ENCODE data around the gene PEAK3.
"Not testable (repeated sequence)": the region's sequence is repeated elsewhere in the genome, so short reads cannot be mapped to it uniquely, and the experiment has no call there.

The PEAK3 gene

DNA sequence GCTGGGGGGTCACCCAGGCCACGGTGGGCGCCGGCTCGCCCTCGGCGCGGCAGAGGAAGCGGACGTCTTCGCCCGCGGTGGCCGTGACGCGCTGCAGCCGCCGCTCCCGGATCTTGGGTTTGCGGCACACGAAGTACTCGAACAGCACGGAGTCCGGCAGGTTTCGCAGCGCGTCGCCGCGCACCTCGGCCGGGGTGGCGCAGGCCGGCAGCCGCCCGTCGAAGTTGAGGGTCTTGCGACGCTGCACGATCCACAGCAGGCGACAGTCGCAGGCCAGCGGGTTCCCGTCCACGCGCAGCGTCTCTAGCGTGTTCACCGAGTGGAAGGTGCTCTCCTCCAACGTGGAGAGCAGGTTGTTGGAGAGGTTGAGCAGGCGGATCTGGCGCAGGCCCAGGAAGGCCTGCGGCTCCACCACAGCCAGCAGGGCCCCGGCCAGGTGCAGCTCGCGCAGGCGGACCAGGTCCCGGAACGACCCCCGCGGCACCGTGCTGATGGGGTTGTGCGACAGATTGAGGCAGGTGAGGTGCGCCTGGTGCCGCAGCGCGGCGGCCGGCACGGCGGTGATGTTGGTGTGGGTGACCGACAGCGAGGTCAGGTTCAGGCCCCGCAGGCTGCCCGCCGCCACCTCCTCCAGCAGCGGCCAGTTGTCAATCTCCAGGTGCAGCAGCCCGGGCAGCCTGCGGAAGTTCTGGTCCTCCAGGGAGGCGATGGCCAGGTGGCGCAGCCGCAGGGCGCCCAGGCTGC, 8.6 kb upstream of the PEAK3 start:
- no peak overlapping the region for H3K4me3 ChIP-seq (ENCODE audit: low read depth, low read length)
- no peak for DNase-seq (ENCODE audit: low read depth)

DNA sequence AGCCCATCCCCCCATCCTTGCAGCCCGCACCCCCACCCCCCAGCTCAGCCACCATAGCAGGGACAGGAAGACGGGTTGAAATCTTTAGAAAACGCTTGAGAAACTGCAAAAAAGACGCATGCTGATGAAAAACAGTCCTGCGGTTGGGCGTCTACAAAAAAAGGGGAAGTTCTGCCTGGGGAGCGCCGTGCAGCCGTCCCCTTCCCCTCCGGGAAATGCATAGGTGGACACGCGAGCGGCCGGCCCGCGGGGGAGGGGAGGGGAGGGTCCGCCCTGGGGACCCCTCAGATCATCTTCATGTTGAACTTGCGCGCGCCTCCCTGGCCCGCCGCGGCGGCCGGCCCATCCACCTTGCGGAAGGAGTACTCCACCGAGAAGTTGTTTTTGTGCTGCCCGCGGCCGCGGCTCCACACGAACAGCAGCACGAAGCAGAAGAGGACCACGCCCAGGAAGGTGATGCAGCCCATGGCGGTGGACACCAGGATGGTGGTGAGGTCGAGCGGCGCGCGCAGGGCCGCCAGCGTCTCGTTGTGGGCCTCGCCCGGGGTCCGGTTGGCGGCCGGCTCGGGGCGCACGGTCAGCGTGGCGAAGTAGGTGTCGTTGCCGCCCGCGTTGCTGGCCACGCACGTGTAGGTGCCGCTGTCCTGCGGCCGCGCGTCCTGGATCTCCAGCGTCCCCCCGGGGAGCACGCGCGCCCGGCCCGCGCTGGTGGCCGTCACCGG, 7.9 kb upstream of the PEAK3 start:
- peak overlapping the region; percentile 28 for H3K4me3 ChIP-seq (ENCODE audit: low read depth, low read length)
- DNase-seq (ENCODE audit: low read depth) = no peak

DNA sequence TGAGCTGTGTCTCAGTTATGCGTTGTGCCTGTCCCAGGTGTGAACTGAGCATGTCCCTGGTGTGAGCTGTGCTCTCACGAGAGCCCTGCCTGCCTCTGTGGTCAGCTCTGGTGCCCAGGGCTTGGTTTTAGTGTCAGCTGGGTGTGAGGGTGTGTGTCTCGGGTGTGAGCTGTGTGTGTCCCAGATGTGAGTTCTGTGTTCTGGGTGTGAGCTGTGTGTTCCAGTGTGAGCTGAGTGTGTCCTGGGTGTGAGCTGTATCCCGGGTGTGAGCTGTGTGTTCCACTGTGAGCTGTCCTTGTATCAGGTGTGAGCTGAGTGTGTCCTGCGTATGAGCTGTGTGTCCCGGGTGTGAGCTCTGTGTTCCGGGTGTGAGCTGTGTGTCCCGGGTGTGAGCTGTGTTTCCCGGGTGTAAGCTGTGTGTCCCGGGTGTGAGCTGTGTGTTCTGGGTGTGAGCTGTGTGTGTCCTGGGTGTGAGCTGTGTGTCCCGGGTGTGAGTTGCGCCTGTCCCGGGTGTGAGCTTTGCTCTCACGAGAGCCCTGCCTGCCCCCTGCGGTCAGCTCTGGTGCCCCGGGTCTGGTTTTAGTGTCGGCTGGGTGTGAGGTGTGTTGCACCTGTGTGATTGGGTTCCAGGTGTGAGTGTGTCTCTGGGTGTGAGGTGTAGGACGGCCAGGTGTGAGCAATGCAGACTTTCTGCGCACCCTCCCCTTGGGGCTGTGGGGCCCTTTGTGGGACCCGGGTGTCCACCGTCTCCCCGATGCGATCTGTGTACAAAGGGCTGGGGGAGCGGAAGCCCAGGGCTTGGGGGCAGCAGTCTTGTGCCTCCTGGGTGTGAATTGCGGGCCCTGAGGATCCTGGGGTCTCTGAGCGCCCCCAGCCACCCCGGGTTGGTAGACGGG, 7.1 kb upstream of the PEAK3 start:
- DNase-seq (ENCODE audit: low read depth) = no peak
- no peak overlapping the region for H3K4me3 ChIP-seq (ENCODE audit: low read depth, low read length)

DNA sequence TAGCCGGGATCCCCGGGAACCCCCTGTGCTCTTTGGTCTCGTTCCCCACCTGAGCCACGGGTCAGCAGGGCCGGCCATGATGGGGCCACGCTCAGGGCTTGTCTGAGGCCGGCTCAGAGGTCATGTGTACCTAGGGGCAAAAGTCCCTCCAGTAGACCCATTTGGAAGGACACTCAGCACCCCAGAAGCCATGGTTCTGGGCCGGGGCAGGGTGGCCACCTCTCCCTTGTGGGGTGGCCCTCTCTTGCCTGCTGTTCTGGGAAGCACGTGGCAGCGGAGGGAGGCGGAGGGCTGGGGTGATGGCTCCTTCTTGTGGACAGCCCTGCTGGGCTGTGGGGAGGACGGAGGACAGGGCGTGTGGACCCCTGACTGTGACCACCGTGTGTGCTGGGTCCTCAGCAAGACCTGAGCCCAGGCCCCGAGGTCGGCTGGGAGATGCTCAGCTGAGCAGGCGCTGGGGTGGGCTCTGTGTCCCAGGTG, 6.4 kb upstream of the PEAK3 start:
- no peak overlapping the region for H3K4me3 ChIP-seq (ENCODE audit: low read depth, low read length)
- no peak for DNase-seq (ENCODE audit: low read depth)

DNA sequence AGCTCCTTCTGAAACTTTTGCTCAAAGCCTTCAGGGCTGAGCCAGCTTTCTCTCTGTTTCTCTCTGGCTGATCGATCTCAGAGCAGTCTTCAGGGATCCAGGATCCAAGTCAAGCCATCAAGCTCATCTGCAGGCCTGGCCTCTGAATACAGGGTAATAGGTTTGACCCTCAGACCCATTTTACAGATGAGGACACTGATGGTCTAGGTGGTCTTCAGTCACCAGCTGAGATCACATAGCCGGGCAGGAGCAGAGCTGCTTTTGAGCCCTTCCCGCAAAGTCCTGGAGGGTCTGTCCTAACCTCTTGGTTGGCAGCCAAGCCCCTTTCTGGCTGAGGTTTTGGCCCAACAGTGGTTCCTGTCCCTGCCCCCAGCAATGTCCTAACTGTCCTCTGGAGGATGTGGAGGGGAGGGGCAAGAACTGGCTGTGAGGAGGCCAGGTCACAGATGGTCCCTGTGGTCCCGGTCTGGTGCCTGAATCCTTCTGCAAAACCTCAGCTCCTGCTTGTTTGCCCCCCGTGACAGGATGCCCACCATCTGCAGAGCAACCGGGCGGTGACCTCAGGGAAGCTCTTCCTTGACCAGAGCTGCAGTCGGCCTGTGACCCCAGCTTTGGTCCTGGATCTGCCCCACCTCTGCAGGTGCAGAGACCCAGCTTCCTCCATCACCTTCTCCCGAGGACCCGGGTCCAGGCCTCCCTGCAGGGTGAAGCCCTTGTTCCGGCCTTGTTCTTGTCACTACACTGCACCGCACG, 5.8 kb upstream of the PEAK3 start:
- DNase-seq (ENCODE audit: low read depth) = no peak
- H3K4me3 ChIP-seq (ENCODE audit: low read depth, low read length) = no peak overlapping the region

DNA sequence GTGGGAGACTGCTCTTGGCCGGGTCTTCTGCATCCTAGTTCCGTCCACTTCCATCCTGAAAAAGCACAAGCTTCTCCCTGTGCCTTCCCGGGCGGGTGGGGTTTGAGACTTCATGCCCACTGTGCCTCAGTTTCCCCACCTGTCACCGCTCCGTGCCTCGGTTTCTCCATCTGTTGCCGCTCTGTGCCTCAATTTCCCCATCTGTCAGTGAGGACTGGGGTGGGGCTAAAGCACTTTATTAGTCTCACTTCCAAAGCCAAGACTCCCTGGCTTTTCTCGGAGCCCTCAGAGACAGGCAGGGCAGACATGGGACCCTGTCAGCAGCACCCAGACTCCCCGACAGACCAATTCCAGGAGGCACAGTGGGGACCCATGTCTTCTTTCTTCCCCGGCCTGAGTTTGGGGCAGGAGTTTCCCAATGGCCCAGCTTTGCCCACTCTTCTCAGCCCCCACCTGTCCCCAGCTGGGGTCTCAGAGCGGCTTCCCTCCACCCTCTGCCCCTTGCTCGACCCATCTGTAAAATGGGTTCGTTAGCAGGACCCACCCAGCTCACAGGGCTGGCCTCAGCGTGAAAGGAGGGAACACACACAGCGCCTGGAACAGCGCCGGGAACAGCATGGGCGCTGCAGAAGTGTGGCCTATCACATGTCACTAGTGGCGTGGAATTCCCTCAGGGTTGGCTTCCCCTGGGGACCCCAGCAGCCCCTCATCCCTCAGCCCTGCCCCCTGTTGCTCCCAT, 4.6 kb upstream of the PEAK3 start:
- no peak overlapping the region for H3K4me3 ChIP-seq (ENCODE audit: low read depth, low read length)
- DNase-seq (ENCODE audit: low read depth) = no peak

DNA sequence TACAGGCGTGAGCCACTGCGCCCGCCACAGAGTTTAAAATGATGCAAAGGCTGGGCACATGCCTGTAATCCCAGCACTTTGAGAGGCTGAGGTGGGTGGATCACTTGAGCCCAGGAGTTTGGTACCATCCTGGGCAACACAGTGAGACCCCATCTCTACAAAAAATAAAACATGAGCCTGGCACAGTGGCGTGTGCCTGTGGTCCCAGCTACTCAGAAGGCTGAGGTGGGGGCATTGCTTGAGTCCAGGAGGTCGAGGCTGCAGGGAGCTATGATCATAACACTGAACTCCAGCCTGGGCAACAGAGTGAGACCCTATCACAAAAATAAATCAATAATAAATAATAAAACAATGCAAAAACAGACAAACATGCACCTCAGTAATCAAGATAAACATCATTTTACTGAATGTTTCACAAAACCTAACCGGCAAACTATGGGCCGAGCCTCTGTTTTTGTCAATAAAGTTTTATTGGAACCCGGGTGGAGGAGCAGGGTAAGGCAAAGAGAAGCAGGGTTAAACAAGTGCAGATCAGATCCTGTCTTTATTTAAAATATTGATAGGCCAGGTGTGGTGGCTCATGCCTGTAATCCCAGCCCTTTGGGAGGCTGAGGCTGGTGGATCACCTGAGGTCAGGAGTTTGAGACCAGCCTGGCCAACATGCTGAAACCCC, 2.0 kb upstream of the PEAK3 start:
- no peak for DNase-seq (ENCODE audit: low read depth)
- no peak overlapping the region for H3K4me3 ChIP-seq (ENCODE audit: low read depth, low read length)

DNA sequence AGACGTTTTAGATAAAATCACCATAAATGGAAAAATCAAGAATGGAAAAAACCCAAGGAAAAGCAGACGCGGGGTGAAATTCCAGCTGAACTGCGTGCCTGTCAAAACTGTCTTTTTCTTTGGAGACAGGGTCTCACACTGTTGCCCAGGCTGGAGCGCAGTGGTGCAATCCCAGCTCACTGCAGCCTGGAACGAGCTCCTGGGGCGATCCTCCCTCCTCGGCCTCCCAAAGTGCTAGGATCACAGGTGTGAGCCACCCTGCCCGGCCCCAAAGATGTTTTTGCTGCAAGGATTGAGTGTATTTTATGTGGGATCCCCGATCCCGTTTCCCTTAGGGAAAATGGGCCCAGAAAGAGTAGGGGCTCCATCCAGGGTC, 875 bp upstream of the PEAK3 start:
- no peak for DNase-seq (ENCODE audit: low read depth)
- H3K4me3 ChIP-seq (ENCODE audit: low read depth, low read length) = no peak overlapping the region

DNA sequence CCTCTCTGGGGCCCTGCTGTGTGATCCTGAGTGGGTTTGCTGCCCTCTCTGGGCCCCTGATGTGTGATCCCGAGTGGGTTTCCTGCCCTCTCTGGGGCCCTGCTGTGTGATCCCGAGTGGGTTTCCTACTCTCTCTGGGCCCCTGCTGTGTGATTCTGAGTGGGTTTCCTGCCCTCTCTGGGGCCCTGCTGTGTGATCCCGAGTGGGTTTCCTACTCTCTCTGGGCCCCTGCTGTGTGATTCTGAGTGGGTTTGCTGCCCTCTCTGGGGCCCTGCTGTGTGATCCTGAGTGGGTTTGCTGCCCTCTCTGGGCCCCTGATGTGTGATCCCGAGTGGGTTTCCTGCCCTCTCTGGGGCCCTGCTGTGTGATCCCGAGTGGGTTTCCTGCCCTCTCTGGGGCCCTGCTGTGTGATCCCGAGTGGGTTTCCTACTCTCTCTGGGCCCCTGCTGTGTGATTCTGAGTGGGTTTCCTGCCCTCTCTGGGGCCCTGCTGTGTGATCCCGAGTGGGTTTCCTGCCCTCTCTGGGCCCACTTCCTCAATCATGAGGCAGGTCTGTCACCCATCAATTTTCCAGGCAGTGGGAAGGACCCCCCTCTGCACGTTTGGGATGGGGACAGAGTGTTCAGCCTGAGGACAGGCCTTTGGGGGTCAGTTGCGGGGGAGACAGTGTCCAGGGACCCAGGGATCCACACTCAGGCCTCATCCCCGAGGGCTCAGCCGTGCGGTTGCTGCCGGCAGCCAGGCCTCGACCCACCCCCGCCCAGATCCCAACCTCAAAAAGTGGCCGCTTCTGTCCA, 512 bp downstream of the PEAK3 start:
- H3K4me3 ChIP-seq (ENCODE audit: low read depth, low read length) = peak overlapping the region; percentile 34
- DNase-seq (ENCODE audit: low read depth) = not testable (repeated sequence)

DNA sequence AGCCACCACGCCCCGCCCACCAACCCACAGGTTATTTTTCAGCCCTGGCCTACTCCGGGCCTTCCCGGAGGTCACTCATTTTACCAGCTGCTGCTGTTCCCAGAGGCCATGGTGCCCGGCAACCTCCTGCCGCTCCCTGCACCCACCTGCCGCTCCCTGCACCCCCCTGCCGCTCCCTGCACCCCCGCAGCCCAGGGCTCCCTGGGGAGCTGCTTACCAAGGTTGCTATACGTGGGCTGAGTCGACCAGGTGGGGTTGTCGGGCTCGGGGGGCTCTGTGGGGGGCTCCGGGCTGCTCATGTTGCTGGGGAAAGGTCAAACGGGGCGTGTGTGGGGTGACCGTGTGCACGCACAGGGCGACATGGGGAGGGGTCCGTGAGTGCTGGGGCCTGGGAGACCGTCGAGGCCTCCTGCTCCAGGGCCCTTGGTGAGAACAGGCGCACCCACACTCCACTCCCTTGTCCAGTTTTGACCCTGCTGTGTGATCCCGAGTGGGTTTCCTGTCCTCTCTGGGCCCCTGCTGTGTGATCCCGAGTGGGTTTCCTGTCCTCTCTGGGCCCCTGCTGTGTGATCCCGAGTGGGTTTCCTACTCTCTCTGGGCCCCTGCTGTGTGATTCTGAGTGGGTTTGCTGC, 1.2 kb downstream of the PEAK3 start:
- no peak overlapping the region for H3K4me3 ChIP-seq (ENCODE audit: low read depth, low read length)
- DNase-seq (ENCODE audit: low read depth) = no peak

DNA sequence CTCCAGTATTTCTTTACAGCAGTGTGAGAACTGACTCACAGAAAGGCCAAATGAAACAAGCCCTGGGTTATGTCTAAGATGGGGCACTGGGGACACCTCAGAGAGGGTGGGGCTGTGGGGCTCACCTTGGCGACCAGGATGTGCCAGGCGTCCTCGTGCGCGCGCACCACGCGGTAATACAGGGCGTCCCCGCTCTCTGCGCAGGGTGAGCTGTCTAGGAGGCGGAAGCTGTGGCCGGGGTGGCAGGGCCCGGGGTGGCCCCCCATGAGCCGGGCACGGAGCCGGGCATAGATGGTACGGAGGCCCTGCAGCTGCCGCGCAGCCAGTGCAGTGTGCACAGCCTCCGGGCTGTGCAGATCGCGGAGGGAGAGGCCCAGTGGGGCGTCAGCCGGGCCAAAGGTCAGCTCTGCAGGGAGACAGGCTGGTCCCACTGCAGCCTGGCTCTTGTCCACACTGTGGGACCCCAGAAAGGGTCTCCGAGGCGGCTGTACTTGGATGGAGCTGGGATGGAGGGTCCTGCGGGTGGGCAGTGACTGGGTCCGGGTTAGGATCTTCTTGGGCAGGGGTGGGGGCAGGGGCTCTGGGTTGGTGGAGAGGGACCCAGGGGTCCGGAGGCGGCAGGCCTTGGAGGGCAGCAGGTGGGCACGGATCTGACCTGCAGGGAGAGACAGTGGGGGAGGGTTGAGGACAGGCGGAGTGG, 3.4 kb downstream of the PEAK3 start:
- H3K4me3 ChIP-seq (ENCODE audit: low read depth, low read length) = no peak overlapping the region
- DNase-seq (ENCODE audit: low read depth) = no peak

DNA sequence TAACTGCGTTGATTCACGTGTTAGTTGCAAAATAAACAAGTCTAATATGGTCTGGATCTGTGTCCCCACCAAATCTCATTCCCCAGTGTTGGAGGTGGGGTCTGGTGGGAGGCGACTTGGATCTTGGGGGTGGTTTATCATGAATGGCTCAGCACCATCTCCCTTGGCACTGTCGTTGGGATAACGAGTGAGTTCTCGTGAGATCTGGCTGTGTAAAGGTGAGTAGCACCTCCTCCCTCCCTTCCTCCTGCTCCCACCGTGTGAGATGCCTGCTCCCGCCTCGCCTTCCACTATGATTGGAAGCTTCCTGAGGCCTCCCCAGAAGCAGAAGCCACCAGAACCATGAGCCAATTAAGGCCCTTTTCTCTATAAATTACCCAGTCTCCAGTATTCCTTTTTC, 4.8 kb downstream of the PEAK3 start:
- H3K4me3 ChIP-seq (ENCODE audit: low read depth, low read length) = no peak overlapping the region

DNA sequence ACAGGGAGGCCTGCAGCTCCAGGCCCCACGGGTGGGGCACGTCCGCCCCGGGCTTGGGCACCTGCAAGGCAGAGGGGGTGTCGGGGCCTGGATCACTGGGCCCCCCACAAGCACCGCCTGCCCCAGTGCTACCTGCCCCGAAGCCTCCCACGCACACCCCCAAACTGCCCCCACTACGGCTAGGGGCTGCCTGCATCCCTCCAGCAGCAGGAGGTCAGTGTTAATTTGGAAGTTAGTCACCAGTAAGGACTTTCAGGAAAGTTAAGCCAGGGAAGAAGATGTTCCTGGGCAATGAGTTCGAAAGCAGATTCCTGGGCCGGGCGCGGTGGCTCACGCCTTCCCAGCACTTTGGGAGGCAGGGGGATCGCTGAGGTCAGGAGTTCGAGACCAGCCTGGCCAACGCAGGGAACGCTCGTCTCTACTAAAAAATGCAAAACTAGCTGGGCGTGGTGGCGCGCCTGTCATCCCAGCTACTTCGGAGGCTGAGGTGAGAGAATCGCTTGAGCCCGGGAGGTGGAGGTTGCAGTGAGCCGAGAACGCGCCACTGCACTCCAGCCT, 5.5 kb downstream of the PEAK3 start:
- DNase-seq (ENCODE audit: low read depth) = no peak
- H3K4me3 ChIP-seq (ENCODE audit: low read depth, low read length) = no peak overlapping the region

More for the DNA sequence above, 4.8 kb downstream of the PEAK3 start:
- DNase-seq (ENCODE audit: low read depth) = no peak

DNA sequence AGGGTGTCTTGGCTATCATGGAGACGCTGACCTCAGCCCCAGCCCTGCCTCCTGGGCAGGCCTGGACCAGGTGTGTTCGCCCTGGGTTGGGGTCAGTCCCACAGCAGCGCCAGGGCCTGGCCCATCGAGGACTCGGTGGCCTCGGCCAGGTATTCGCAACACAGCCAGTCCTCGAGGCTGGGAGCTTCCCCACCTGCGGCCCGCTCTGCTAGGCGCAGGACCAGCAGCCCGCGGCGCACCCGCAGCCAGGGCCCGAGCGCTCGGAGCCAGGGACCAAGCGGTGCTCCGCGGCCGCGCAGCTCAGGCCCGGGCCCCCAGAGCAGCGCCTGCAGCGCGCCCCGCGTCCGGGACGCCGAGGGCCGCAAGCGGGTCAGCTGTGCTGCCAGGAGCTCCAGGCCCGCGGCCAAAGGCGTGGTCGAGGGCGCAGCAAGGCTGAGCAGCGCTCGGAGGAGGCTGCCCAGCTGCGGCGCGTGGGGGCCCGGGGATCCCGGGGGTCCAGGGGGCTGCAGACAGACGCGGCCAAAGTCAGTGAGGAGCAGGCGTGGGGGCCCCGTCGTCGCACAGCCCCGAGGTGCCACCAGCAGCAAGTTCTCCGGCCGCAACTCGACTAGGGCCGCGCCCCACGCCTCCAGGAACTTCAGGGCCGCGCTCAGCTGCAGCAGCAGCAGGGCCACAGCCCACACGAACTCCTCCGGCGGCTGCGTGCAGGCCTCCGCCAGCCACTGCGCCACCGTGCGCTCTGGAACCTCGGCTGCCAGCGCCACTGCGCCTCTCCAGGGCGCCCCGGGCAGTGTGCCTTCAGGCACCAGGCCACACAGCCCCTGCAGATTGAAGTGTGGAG, 6.2 kb downstream of the PEAK3 start:
- no peak for DNase-seq (ENCODE audit: low read depth)
- no peak overlapping the region for H3K4me3 ChIP-seq (ENCODE audit: low read depth, low read length)

DNA sequence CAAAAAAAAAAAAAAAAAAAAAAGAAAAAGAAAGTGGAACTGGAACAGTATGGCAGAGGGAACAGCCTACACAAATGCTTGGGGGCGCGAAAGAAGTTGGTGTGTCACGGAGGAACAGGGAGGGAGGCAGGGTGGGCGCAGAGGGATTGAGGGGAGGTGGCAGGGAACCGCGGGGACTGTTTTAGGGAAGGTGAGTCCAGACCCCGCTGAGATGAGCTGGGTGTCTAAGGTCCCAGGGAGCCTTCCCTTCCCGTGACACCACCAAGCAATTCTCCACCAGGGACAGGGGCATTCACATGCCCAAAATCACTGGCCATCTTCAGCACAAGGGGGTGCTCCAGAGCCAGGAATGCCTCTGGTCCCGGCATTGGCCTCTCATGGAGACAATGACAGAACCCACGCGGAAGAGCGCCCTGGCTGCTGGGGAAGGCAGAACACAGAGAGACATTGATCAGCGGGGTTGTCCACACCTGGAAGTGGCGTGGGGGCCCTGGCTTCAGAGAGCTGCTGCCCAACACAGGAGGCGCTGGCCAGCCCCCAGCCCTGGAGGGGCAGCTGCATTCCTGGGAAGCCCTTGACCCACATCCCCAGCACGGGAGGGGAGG, 6.9 kb downstream of the PEAK3 start:
- H3K4me3 ChIP-seq (ENCODE audit: low read depth, low read length) = no peak overlapping the region
- no peak for DNase-seq (ENCODE audit: low read depth)

All from skeletal muscle cell (primary cell).